ENCODE results near the gene DNAJC22. TPM values are rescaled to one million over a fixed set of nuclear protein-coding genes. Genes with fewer than 3 reads are reported as not detected.
A peak's percentile ranks its signal among the peaks of the same experiment; 100 is the strongest.

Gene DNAJC22
- polyA plus RNA-seq, 1 donor from 2014 or later: 0.54 TPM

DNA sequence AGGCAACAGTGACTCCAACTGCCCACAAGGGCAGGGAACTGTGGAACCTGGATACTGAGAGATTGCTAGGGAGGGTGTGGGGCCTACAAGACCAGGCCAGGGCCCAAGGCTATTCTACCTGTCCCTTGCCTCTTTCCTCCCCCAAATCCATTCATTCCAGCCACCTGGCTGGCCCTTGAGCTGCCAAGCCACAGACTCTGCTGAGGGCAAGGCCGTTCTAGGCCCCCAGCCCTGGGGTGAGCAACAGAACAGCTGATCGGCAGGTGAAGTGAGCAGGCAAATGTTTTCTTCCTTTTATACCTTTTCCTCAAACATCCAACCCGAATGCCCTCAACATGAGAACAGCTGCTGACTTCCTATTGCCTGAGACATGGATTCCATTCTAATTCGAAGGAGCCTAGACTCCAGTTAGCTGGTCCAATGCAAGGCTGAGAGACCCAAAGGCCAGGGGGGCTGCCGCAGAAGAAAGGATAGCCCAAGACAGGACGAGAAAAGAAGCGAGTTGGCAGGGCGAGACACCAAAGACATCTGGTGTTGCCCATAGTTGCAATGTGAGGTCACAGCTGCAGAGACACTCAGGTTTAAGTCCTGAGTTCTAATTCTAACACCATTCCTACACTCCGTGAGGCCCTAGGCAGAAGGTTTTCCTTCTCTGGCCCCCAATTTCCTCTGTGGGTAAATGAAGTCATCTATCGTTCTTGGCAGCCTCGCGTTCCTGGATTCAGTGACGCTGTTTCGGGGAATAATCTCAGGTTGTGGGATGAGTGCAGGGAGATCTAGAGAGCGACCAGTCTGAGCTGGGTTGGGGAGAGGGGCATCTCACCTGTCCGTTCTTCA is 11.4 kb upstream of the DNAJC22 start:
- no peak overlapping the region for H3K4me3 ChIP-seq (ENCODE audit: low read length)
- no peaks in the 10 kb centered on the region for H4K20me1 ChIP-seq (ENCODE audit: insufficient read depth)
- H3K4me2 ChIP-seq (ENCODE audit: low read length): no peak overlapping the region
- H2AFZ ChIP-seq (ENCODE audit: low read depth, low read length): no peak overlapping the region
- no peak for TF ChIP-seq MXI1 (conservative IDR thresholded peaks at IDR 0.05; ENCODE audit: poor library complexity, severe bottlenecking)
- no peak for TF ChIP-seq SMC3 (conservative IDR thresholded peaks at IDR 0.05; ENCODE audit: poor library complexity)
- no peak for TF ChIP-seq RAD21 (conservative IDR thresholded peaks at IDR 0.05)
- TF ChIP-seq, protein P1, sequence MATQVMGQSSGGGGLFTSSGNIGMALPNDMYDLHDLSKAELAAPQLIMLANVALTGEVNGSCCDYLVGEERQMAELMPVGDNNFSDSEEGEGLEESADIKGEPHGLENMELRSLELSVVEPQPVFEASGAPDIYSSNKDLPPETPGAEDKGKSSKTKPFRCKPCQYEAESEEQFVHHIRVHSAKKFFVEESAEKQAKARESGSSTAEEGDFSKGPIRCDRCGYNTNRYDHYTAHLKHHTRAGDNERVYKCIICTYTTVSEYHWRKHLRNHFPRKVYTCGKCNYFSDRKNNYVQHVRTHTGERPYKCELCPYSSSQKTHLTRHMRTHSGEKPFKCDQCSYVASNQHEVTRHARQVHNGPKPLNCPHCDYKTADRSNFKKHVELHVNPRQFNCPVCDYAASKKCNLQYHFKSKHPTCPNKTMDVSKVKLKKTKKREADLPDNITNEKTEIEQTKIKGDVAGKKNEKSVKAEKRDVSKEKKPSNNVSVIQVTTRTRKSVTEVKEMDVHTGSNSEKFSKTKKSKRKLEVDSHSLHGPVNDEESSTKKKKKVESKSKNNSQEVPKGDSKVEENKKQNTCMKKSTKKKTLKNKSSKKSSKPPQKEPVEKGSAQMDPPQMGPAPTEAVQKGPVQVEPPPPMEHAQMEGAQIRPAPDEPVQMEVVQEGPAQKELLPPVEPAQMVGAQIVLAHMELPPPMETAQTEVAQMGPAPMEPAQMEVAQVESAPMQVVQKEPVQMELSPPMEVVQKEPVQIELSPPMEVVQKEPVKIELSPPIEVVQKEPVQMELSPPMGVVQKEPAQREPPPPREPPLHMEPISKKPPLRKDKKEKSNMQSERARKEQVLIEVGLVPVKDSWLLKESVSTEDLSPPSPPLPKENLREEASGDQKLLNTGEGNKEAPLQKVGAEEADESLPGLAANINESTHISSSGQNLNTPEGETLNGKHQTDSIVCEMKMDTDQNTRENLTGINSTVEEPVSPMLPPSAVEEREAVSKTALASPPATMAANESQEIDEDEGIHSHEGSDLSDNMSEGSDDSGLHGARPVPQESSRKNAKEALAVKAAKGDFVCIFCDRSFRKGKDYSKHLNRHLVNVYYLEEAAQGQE (IDR thresholded peaks at IDR 0.05; ENCODE audit: borderline replicate concordance): no peak
- no peak for TF ChIP-seq POLR2AphosphoS5 (IDR thresholded peaks at IDR 0.05)
- TF ChIP-seq EZH2 (IDR thresholded peaks at IDR 0.05; ENCODE audit: borderline replicate concordance, insufficient read depth, low read length, poor library complexity, severe bottlenecking): no peak
- TF ChIP-seq, protein P2, sequence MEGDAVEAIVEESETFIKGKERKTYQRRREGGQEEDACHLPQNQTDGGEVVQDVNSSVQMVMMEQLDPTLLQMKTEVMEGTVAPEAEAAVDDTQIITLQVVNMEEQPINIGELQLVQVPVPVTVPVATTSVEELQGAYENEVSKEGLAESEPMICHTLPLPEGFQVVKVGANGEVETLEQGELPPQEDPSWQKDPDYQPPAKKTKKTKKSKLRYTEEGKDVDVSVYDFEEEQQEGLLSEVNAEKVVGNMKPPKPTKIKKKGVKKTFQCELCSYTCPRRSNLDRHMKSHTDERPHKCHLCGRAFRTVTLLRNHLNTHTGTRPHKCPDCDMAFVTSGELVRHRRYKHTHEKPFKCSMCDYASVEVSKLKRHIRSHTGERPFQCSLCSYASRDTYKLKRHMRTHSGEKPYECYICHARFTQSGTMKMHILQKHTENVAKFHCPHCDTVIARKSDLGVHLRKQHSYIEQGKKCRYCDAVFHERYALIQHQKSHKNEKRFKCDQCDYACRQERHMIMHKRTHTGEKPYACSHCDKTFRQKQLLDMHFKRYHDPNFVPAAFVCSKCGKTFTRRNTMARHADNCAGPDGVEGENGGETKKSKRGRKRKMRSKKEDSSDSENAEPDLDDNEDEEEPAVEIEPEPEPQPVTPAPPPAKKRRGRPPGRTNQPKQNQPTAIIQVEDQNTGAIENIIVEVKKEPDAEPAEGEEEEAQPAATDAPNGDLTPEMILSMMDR (IDR thresholded peaks at IDR 0.05; ENCODE audit: poor library complexity, severe bottlenecking): no peak
- TF ChIP-seq TAF1 (IDR thresholded peaks at IDR 0.05; ENCODE audit: low read depth): no peak
- peaks cover 74% of the 10 kb centered on the region for H3K27me3 ChIP-seq (ENCODE audit: insufficient read depth, low read depth, low read length)
- no peaks in the 10 kb centered on the region for H3K9me2 ChIP-seq (ENCODE audit: insufficient read depth, low read length)
- H3K36me3 ChIP-seq (ENCODE audit: insufficient read depth, low read length): no peaks in the 10 kb centered on the region
- H3F3A ChIP-seq (ENCODE audit: insufficient read depth, low read length, poor library complexity, severe bottlenecking): no peaks in the 10 kb centered on the region
- H3K79me2 ChIP-seq (replicated peaks; ENCODE audit: insufficient read depth, low read length): no peaks in the 10 kb centered on the region
- H3K9me3 ChIP-seq (ENCODE audit: low read length): no peaks in the 10 kb centered on the region
- H3K9ac ChIP-seq (ENCODE audit: low read length): no peak overlapping the region
- no peak overlapping the region for H3K27ac ChIP-seq (ENCODE audit: low read length)

DNA sequence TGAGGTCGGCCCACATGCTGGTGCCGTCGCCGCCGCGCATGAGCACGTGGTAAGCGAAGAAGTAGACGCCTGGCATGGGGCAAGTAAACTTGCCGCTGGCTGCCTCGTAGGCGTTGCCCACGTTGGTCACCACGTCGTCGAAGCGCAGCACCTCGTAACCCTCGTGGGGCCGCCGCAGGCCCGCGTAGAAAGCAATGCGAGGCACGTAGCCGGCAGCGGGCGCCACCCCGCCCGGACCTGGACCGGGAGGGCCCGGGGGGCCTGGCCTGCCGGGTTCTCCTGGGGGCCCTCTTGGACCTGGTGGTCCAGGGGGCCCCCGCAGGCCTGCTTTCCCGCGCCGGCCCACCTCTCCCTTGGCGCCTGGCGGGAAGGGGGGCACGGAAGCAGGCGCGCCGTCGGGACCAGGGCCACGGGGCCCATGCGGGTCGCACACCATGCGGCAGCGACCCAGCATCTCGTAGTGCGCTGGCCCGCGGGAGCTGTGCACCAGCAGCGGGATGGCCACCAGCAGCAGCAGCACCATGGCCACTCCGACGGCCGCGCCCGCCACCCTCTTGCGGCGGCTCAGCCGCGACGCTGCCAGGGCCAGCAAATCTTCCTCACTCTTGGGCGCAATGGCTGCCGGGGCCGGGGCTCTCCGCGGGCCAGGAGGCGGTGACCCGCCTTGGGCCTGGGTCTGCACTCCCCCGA is 10.6 kb upstream of the DNAJC22 start:
- Histone ChIP-seq H3K27ac (ENCODE audit: low read length) (no peak overlapping the region), H3K27me3 (ENCODE audit: insufficient read depth, low read depth, low read length) (peaks cover 82% of the 10 kb centered on the region), H2AFZ (ENCODE audit: low read depth, low read length) (no peak overlapping the region), H3K9me2 (ENCODE audit: insufficient read depth, low read length) (no peaks in the 10 kb centered on the region), H4K20me1 (ENCODE audit: insufficient read depth) (no peaks in the 10 kb centered on the region), H3K9ac (ENCODE audit: low read length) (peak overlapping the region; percentile 58), H3K36me3 (ENCODE audit: insufficient read depth, low read length) (no peaks in the 10 kb centered on the region), H3K4me2 (ENCODE audit: low read length) (no peak overlapping the region), H3K4me3 (ENCODE audit: low read length) (peak overlapping the region; percentile 69), H3F3A (ENCODE audit: insufficient read depth, low read length, poor library complexity, severe bottlenecking) (no peaks in the 10 kb centered on the region), H3K79me2 (replicated peaks; ENCODE audit: insufficient read depth, low read length) (no peaks in the 10 kb centered on the region), H3K9me3 (ENCODE audit: low read length) (no peaks in the 10 kb centered on the region)
- TF ChIP-seq RAD21 (conservative IDR thresholded peaks at IDR 0.05) (no peak), POLR2AphosphoS5 (IDR thresholded peaks at IDR 0.05) (no peak), EP300 (conservative IDR thresholded peaks at IDR 0.05; ENCODE audit: poor library complexity, severe bottlenecking) (no peak), MXI1 (conservative IDR thresholded peaks at IDR 0.05; ENCODE audit: poor library complexity, severe bottlenecking) (no peak), TAF1 (IDR thresholded peaks at IDR 0.05; ENCODE audit: low read depth) (no peak)
